DOHH2 (cell line): ENCODE results near the gene GJC2.

ENCODE experiments used
- CTCF ChIP-seq: fragments of 200-600 bp; sonication (generic); IDR thresholded peaks from one replicate; pipeline ENCODE4 v1.5.1; 2014; ENCODE audit warnings: antibody characterized with exemption, mild to moderate bottlenecking, low read depth, low read length; ENCODE audit not compliant: poor library complexity, severe bottlenecking
- EZH2phosphoT487 ChIP-seq: fragments of 200-600 bp; sonication (generic); IDR thresholded peaks from 2 replicates; pipeline ENCODE4 v1.6.1; 2017; ENCODE audit warnings: borderline replicate concordance, mild to moderate bottlenecking, antibody characterized with exemption, low read length, moderate library complexity, mixed read lengths

GRCh38 chr1:228174482-228175315 is 25.0 kb downstream of the GJC2 start:
- TF ChIP-seq CTCF (no peak), EZH2phosphoT487 (no peak)
